GM21619 (cell line): ENCODE measurements around the gene DEPDC1.
"Not testable (repeated sequence)": the region's sequence is repeated elsewhere in the genome, so short reads cannot be mapped to it uniquely, and the experiment has no call there.

ENCODE experiments used
- ATAC-seq: cut with Tn5 transposase; IDR thresholded peaks from one replicate; pipeline ENCODE4 v1.9.1; 2021; ENCODE audit not compliant: unreplicated experiment

DEPDC1 gene

GRCh38 chr1:68496680-68497357, at the start of gene DEPDC1:
DEPDC1 (minus strand) TSS chr1:68497082; CDS start chr1:68496999, 83 bp downstream.
- peak; percentile 94 for ATAC-seq

GRCh38 chr1:68544651-68545050, 47.8 kb upstream of the DEPDC1 start:
- ATAC-seq = no peak

DNA sequence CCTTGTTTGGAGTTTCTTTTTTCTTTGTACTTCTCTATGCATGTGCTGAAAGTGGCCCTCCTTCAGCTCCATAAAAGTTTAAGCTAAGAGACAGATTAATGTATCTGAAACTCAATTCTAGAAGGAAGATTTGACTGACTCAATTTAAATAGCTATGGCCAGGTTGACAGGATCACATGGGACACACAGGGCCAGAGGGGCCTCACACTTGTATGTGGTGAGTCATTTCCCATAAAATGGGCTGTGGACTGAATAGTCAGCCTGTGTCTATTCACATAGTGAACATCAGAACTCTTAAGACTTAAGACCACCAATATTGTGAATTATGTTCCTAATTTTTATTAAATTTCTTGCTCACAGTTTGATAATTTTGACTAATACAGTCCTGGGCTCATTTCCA, 45.7 kb upstream of the DEPDC1 start:
- ATAC-seq = no peak

GRCh38 chr1:68538941-68539340, 42.1 kb upstream of the DEPDC1 start:
- ATAC-seq = no peak

DNA sequence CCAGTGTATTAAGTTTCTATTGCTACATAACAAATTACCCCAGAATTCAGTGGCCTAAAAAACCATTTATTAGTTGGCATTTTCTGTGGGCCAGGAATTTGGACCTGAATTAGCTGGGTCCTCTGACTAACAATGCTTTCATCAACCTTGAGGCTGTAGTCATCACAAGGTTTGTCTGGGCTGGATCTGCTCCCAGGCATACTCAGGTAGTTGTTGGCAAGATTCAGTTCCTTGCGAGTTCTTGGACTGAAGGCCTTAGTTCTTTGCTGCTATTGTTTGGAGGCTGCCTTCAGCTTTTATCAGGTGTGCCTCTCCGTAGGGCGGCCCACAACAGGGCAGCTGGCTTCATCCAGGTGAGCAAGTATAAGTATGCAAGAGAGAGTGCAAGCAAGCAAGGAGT, 31.4 kb upstream of the DEPDC1 start:
- no peak for ATAC-seq

GRCh38 chr1:68525781-68526180, 28.9 kb upstream of the DEPDC1 start:
- ATAC-seq = no peak

- ATAC-seq = no peak
These were observed 24.4 kb upstream of the DEPDC1 start for GRCh38 chr1:68521286-68521685.

- no peak for ATAC-seq
These were observed 19.2 kb upstream of the DEPDC1 start for GRCh38 chr1:68516066-68516465.

GRCh38 chr1:68511254-68511653, 14.4 kb upstream of the DEPDC1 start:
- no peak for ATAC-seq

GRCh38 chr1:68506386-68506785, 9.5 kb upstream of the DEPDC1 start:
- no peak for ATAC-seq

DNA sequence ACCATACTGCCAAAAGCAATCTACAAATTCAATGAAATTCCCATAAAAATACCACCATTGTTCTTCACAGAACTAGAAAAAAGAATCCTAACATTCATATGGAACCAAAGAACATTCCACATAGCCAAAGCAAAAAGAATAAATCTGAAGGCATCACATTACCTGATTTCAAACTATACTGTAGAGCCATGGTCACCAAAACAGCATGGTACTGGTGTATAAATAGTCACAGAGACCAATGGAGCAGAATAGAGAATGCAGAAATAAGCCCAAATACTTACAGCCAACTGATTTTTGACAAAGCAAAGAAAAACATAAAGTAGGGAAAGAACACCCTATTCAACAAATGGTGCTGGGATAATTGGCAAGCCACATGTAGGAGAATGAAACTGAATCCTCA, 6.2 kb upstream of the DEPDC1 start:
- no peak for ATAC-seq

GRCh38 chr1:68497358-68497698, 446 bp upstream of the DEPDC1 start:
- ATAC-seq = peak; percentile 11

DNA sequence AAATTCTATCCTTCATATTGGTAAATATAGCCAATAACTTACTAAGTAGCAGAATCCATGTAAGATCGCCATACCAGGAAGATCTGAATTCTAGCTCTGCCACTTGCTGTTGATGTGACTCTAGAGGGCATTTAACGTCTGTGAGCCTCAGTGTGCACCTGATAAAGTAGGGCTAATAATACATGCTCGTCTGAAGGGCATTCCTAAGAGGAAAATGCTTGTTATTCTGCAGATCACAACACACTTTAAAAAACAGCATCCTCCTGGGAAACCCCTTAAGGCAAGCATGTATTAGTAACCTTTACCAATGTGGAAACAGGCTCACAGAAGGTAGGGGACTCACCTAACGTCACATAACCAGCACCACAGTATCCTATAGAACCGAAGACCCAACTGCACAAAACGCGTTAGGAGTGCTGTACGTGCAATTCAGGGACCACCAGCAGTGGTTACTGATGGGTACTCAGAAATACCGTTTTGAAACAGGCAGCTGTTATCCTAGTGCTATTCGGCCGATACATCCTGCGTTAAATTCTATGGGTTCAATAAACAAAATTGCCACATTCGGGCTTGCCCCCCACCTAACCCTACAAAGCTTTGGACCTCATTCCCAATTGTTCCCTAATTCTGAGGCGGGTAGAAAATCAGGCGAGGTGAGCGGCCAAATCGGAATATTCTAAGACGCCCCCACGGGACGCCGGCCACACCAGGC, 758 bp downstream of the DEPDC1 start:
- peak; percentile 22 for ATAC-seq

DNA sequence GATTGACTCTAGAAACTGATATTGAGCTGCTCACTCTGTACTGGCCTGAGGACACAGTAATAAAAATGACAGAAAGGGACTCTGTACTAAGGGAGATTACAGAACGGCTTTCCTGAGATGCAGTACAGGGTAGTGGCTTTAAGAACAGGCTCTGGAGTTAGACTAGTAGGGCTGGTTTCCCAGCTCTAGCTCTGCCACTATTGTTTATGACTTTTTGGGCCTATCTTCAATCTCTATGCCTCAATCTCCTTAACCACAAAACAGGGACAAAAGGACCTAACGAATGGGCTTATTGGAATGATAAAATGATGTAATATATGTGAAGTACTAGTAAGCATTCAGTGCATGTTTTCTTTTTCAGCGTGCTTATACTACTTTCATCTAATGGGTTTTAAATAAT, 1.4 kb downstream of the DEPDC1 start:
- ATAC-seq = no peak

- ATAC-seq = no peak
These were observed 3.7 kb downstream of the DEPDC1 start for GRCh38 chr1:68493193-68493592.

- not testable (repeated sequence) for ATAC-seq
These were observed 4.6 kb downstream of the DEPDC1 start for GRCh38 chr1:68492255-68492654.

DNA sequence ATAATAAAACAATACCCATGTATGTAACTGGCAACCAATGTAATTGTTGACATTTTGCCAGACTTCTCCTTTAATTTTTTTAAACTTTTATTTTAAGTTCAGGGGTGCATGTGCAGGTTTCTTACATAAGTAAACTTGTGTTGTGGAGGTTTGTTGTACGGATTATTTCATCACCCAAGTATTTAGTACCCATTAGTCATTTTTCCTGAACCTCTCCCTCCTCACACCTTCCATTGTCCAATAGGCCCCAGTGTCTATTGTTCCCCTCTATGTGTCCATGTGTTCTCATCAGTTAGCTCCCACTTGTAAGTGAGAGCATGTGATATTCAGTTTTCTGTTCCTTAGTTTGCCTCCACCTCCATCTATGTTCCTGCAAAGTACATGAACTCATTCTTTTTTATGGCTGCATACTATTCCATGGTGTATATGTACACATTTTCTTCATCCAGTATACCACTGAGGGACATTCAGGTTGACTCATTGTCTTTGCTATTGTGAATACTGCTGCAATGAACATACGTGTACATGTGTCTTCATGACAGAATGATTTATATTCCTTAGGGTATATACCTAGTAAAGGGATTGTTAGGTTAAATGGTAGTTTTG, 6.7 kb downstream of the DEPDC1 start:
- ATAC-seq = no peak

DNA sequence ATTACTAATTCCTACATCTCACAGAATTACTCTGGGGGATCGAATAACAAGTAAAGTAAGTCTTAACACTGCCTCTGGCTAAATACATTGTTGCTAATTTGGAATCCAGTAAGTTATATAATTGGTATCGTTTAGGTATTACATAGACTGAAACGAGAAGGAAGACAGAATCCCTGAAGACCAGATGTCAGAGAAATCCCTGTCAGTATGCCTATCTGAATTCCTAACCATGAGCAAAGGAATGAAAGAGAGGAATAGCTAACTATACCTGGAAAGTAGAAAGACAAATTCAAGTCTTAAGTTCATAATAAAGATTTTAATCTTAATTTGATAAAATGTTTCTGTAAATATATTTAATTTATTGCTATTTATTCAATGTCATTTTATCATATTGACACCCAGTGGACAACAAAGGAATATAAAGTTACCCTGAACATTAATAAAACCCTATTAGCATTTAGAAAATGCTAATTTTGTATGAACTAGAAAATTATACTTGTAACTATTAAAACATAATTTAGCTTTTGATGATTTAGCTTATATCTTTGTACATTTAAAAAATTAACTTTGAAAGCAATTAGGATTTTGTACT, 11.4 kb downstream of the DEPDC1 start:
- no peak for ATAC-seq

DNA sequence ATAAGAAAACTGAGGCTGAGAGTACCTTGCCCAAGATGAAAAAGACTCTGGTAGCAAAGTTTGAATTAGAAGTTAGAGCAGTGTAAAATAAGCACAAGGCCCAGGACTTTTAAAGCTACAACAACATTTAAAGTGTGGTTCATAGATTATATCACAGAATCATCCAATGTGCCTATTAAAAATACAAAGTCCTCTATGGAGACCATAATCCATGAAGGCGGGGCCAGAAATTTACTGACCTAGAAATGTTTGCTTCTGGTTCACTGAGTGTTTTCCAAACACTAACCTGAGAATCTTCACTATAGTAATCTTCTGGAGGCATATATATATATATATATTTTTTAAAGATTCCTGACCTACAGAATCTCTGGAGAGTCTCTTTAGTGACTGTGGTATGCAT, 12.3 kb downstream of the DEPDC1 start:
- ATAC-seq = no peak

DNA sequence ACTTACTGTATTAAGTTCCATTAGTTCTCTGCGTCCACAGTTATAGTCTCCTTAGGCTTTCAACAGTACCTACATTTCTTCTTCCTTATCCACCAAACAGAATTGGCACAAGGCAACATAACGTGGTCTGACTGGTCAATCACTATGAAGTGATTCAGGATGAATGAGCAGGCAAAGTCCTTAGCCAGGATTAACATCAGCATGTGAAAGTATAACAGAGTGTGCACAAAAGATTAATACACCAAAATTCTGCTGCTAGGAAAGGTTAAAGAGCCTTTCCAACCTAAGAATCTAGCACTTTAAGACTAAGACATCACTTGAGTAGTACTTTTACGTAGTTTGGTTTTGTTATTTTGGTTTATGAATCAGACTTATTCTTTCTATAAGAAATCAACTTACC, 15.8 kb downstream of the DEPDC1 start:
- ATAC-seq = no peak

DNA sequence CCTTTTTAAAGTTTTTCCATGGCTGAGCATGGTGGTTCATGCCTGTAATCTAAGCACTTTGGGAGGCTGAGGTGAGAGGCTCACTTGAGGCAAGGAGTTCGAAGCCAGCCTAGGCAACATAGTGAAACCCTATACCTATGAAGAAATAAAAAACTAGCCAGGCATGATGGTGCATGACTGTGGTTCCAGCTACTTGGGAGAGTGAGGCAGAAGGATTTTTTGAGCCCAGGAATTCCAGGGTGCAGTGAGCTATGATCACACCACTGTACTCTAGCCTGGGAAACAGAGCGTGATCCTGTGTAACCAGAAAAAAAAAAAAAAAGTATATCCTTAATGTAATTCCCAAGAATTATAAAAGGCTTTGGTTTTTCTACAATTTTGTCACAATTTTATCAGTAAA, 17.4 kb downstream of the DEPDC1 start:
- ATAC-seq = no peak

GRCh38 chr1:68478662-68479061, 18.2 kb downstream of the DEPDC1 start:
- no peak for ATAC-seq
